ENCODE data around the gene SETD4.

SETD4 gene

DNA sequence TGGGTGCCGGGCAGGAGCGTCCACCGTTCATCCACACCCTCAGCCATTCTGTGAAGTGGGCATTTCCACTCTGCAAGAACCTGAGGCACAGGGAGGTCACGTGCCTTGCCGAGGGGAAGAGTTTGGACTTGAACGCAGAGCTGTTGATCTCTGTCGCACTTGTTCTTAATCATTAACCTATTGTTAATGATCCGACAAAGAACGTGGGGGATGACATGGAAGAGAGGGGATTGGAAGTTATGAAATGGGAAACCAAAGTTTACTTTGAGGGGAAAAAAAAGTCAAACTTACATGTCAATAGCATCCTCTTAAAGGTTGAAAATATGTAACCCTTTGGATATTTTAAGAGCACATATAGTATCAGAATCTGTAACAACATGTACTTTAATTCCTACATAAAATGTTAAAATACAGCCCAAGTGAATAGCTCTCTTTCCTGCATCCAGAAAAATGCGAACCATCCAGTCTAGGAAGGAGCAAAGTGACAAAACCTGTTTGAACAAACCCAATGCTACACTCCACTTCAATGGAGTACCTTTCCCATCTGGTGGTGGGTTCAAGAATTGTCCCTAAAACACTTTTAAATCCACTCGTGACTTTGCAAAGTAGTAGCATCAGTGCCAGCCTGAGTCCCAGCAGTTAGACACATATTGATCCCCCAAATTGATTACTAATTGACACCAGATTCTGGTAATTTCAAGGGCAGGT is 75.5 kb downstream of the SETD4 start:
- TF ChIP-seq, protein P1, sequence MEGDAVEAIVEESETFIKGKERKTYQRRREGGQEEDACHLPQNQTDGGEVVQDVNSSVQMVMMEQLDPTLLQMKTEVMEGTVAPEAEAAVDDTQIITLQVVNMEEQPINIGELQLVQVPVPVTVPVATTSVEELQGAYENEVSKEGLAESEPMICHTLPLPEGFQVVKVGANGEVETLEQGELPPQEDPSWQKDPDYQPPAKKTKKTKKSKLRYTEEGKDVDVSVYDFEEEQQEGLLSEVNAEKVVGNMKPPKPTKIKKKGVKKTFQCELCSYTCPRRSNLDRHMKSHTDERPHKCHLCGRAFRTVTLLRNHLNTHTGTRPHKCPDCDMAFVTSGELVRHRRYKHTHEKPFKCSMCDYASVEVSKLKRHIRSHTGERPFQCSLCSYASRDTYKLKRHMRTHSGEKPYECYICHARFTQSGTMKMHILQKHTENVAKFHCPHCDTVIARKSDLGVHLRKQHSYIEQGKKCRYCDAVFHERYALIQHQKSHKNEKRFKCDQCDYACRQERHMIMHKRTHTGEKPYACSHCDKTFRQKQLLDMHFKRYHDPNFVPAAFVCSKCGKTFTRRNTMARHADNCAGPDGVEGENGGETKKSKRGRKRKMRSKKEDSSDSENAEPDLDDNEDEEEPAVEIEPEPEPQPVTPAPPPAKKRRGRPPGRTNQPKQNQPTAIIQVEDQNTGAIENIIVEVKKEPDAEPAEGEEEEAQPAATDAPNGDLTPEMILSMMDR (conservative IDR thresholded peaks at IDR 0.05; ENCODE audit: control insufficient read depth, insufficient read depth, low read depth, low read length): no peak
- no peak for DNase-seq (ENCODE audit: low read depth)
- H3K4me3 ChIP-seq (ENCODE audit: control insufficient read depth, low read depth, low read length): no peak overlapping the region
